ENCODE results near the gene BRD3.

Gene BRD3

DNA sequence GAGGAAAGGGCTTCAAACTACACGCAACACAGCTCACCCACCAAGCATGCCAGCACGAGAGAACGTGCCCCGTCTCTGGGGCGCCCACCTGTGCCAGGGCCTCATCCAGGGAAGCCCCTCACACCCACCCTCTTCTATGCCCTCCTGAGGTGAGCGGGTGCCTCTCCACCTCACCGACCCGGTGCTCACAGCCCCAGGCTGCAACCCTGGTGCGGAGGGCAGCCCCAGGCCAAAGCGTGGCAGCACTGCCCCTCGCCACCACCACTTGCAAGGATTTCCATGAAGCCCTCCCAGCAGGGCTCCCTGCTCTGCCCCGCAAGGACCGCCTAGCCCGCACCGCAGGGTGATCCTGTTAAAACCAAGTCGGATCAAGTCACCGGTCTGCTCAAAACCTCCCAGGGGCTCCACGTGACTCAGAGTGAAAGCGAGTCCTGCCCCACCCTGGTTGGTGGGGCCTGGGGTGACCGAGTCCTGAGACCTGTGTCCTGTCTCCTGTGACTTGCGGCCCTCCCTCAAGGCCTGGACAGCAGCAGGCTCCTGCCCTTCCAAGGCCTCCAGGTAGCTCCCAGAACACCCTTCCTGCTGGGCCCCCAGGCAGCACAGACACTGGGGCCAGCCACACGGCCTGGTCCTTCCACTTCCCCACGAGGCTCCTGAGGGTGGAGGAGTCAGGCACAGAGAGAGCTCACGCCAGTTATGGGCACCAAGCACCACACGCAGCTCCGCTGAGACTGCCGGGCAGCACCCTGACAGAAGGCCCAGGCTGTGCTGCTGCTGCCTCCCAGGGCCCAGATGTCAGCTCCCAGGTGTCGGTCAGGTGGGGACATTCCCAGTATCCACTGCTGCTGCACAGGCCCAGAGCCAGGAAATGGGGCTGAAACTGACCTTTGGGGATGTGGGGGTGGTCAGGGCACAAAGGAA is 12.7 kb downstream of the BRD3 start:
- peaks cover 6% of the 10 kb centered on the region for H4K20me1 ChIP-seq (ENCODE audit: low read depth, low read length)
- no peak overlapping the region for H3K9ac ChIP-seq (ENCODE audit: low read length)

DNA sequence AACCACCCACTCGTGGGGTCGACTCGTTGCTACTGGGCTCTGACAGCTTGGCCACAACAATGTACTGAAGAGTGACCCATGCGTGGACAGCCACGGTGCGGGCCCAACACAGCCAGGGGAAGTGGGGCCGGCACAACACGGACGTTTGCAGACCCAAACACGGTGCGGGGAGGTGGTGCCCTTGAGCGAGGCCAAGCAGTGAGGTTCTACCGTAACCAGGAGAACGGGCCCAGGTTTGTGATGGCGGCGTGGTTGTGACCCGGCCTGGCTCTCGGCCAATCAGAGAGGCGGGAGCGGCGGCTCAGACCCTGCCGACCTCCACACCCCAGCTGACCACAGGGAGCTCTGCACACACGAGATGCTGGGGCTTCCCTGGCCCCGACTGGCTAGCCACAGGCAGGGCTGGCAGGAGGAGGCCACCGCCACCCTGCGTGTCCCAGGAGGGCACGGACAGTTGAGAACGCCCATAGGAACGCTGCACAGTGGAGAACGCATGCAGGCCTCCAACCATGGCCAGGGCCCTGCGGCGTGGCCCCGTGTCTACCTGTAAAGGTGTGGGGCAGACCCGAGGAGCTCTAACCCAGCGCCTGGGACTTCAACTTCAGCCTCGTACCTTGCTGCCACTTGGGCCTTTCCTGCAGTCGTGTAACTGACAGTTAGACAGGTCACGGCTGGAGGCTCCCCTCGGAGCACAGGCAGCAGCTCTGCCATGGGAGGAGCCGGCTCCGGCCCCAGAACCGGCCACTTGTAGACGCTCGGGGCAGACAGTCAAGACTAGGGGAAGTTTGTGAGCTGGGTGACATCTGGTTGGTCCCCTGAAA is 13.7 kb downstream of the BRD3 start:
- Histone ChIP-seq H3K27me3 (ENCODE audit: low read length) (no peaks in the 10 kb centered on the region), H3K9me3 (ENCODE audit: insufficient read depth, low read length) (no peaks in the 10 kb centered on the region), H3K4me2 (ENCODE audit: low read depth, low read length, poor library complexity, severe bottlenecking) (no peak overlapping the region), H3K9ac (ENCODE audit: low read length) (no peak overlapping the region), H3K79me2 (ENCODE audit: insufficient read depth, low read length) (no peaks in the 10 kb centered on the region), H3K9me2 (replicated peaks; ENCODE audit: insufficient read depth, low read length) (no peaks in the 10 kb centered on the region), H3K36me3 (ENCODE audit: low read length) (no peaks in the 10 kb centered on the region), H3K27ac (ENCODE audit: low read depth, low read length) (no peak overlapping the region), H2AFZ (ENCODE audit: low read depth, low read length, severe bottlenecking) (no peak overlapping the region), H4K20me1 (ENCODE audit: low read depth, low read length) (peaks cover 6% of the 10 kb centered on the region), H3K4me3 (ENCODE audit: insufficient read depth, low read length, poor library complexity, severe bottlenecking) (no peak overlapping the region), H3F3A (ENCODE audit: insufficient read depth) (no peaks in the 10 kb centered on the region)
- no peak for TF ChIP-seq EZH2phosphoT487 (conservative IDR thresholded peaks at IDR 0.05; ENCODE audit: low read length)
- TF ChIP-seq, protein P1, sequence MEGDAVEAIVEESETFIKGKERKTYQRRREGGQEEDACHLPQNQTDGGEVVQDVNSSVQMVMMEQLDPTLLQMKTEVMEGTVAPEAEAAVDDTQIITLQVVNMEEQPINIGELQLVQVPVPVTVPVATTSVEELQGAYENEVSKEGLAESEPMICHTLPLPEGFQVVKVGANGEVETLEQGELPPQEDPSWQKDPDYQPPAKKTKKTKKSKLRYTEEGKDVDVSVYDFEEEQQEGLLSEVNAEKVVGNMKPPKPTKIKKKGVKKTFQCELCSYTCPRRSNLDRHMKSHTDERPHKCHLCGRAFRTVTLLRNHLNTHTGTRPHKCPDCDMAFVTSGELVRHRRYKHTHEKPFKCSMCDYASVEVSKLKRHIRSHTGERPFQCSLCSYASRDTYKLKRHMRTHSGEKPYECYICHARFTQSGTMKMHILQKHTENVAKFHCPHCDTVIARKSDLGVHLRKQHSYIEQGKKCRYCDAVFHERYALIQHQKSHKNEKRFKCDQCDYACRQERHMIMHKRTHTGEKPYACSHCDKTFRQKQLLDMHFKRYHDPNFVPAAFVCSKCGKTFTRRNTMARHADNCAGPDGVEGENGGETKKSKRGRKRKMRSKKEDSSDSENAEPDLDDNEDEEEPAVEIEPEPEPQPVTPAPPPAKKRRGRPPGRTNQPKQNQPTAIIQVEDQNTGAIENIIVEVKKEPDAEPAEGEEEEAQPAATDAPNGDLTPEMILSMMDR (IDR thresholded peaks at IDR 0.05; ENCODE audit: insufficient read depth, low read length, poor library complexity, severe bottlenecking) = no peak

More for the DNA sequence above, 12.7 kb downstream of the BRD3 start:
- TF ChIP-seq, protein P1 (IDR thresholded peaks at IDR 0.05; ENCODE audit: insufficient read depth, low read length, poor library complexity, severe bottlenecking) = no peak
- TF ChIP-seq EZH2phosphoT487 (conservative IDR thresholded peaks at IDR 0.05; ENCODE audit: low read length) = no peak
- H3K27me3 ChIP-seq (ENCODE audit: low read length) = no peaks in the 10 kb centered on the region
- no peak overlapping the region for H2AFZ ChIP-seq (ENCODE audit: low read depth, low read length, severe bottlenecking)
- H3K27ac ChIP-seq (ENCODE audit: low read depth, low read length) = no peak overlapping the region
- no peaks in the 10 kb centered on the region for H3K36me3 ChIP-seq (ENCODE audit: low read length)
- H3K9me2 ChIP-seq (replicated peaks; ENCODE audit: insufficient read depth, low read length) = no peaks in the 10 kb centered on the region
- H3K4me3 ChIP-seq (ENCODE audit: insufficient read depth, low read length, poor library complexity, severe bottlenecking) = no peak overlapping the region
- no peaks in the 10 kb centered on the region for H3K79me2 ChIP-seq (ENCODE audit: insufficient read depth, low read length)
- no peaks in the 10 kb centered on the region for H3F3A ChIP-seq (ENCODE audit: insufficient read depth)
- no peaks in the 10 kb centered on the region for H3K9me3 ChIP-seq (ENCODE audit: insufficient read depth, low read length)
- H3K4me2 ChIP-seq (ENCODE audit: low read depth, low read length, poor library complexity, severe bottlenecking) = no peak overlapping the region

DNA sequence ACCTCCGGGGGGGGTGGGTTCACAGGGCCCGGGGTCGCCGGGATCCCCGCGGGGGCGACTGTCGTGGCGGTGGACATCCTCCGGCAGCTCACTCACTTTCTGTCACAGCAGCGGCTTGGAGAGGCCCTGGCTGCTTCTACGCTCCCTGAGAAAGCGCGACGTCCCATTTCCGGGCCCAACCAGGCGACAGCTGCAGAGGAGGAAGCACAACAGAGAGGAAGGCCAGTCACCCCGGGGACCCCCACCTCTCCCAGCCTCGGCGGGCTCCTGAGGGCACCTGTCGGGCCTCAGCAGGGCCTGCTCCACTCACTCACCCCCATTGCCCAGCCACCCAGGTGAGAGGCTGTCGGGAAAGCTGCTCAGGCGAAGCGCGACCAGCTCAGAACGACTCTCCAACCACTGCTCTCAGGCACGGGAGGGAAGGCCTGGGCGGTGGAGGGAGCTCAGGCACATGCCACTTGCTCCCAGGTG is 14.4 kb downstream of the BRD3 start:
- H2AFZ ChIP-seq (ENCODE audit: low read depth, low read length, severe bottlenecking) = no peak overlapping the region
- H3F3A ChIP-seq (ENCODE audit: insufficient read depth) = no peaks in the 10 kb centered on the region
- H3K4me3 ChIP-seq (ENCODE audit: insufficient read depth, low read length, poor library complexity, severe bottlenecking) = no peak overlapping the region
- no peak for TF ChIP-seq EZH2phosphoT487 (conservative IDR thresholded peaks at IDR 0.05; ENCODE audit: low read length)
- TF ChIP-seq, protein P1 (IDR thresholded peaks at IDR 0.05; ENCODE audit: insufficient read depth, low read length, poor library complexity, severe bottlenecking) = no peak
- no peak overlapping the region for H3K27ac ChIP-seq (ENCODE audit: low read depth, low read length)
- no peak overlapping the region for H3K9ac ChIP-seq (ENCODE audit: low read length)
- H3K27me3 ChIP-seq (ENCODE audit: low read length) = no peaks in the 10 kb centered on the region
- no peaks in the 10 kb centered on the region for H3K36me3 ChIP-seq (ENCODE audit: low read length)
- H3K4me2 ChIP-seq (ENCODE audit: low read depth, low read length, poor library complexity, severe bottlenecking) = no peak overlapping the region
- H3K9me2 ChIP-seq (replicated peaks; ENCODE audit: insufficient read depth, low read length) = no peaks in the 10 kb centered on the region
- H3K79me2 ChIP-seq (ENCODE audit: insufficient read depth, low read length) = no peaks in the 10 kb centered on the region
- peaks cover under 1% of the 10 kb centered on the region; the same call in 1 of the 2 replicates for H4K20me1 ChIP-seq (ENCODE audit: low read depth, low read length)
- no peaks in the 10 kb centered on the region for H3K9me3 ChIP-seq (ENCODE audit: insufficient read depth, low read length)
